SK-N-SH (cell line): ENCODE data around the gene CCDC18. TPM values are rescaled to one million over a fixed set of nuclear protein-coding genes. Genes with fewer than 3 reads are reported as not detected.

Experiments used
- CTCF ChIA-PET: fragments of 300-600, 350-600 bp; formaldehyde crosslinking; extraction: SDS; loops from one replicate; lab custom pipeline; 2021; lab: Yijun Ruan, JAX
- POLR2A ChIA-PET: fragments of 350-600 bp; sonication (Branson Sonifier 250); formaldehyde crosslinking; extraction: SDS; loops from one replicate; lab custom pipeline; 2020; ENCODE audit warnings: antibody characterized with exemption, inconsistent platforms; lab: Yijun Ruan, JAX
- DNase-seq: peaks from one replicate; pipeline ENCODE4 v3.0.0; 2012
- H2AFZ ChIP-seq: fragments of 200-600 bp; sonication (generic); 2 replicates; pipeline ENCODE4 v1.8.1; 2016; ENCODE audit warnings: antibody characterized with exemption, mild to moderate bottlenecking, low read depth
- H3F3A ChIP-seq: fragments of 200-600 bp; sonication (generic); replicated peaks from 2 replicates; pipeline ENCODE3; 2016; ENCODE audit warnings: antibody characterized with exemption, mild to moderate bottlenecking; ENCODE audit not compliant: insufficient read depth
- H3K27ac ChIP-seq, 2 experiments: fragments of 200-500 bp in 1 of 2; fragments of 200-600 bp in 1 of 2; sonication (Bioruptor generic) in 1 of 2; sonication (generic), shearing (Covaris generic) in 1 of 2; 2 replicates each; pipeline versions ENCODE4 v1.5.1 to v1.6.1; 2014 to 2016; ENCODE audit warnings: low read depth in 2 of 2, inconsistent platforms in 1 of 2, low read length in 1 of 2, mild to moderate bottlenecking in 1 of 2, mixed read lengths in 1 of 2
- H3K27me3 ChIP-seq: fragments of 200-600 bp; sonication (generic), shearing (Covaris generic); 2 replicates; pipeline ENCODE4 v1.6.1; 2016; ENCODE audit warnings: mixed run types; ENCODE audit not compliant: insufficient read depth
- H3K36me3 ChIP-seq, 2 experiments: fragments of 200-500 bp in 1 of 2; fragments of 200-600 bp in 1 of 2; sonication (Bioruptor generic) in 1 of 2; sonication (generic) in 1 of 2; replicated peaks in 1 of 2; 2 replicates each; pipeline versions ENCODE3 to v1.5.1; 2014 to 2016; ENCODE audit warnings: low read length in 1 of 2, mild to moderate bottlenecking in 1 of 2; ENCODE audit not compliant: insufficient read depth in 2 of 2, control insufficient read depth in 1 of 2
- H3K4me1 ChIP-seq, 2 experiments: fragments of 200-500 bp in 1 of 2; fragments of 200-600 bp in 1 of 2; sonication (Bioruptor generic) in 1 of 2; sonication (generic), shearing (Covaris generic) in 1 of 2; 2 replicates each; pipeline versions ENCODE4 v1.5.1 to v1.6.1; 2014 to 2016; ENCODE audit warnings: low read depth in 1 of 2, low read length in 1 of 2, mixed run types in 1 of 2; ENCODE audit not compliant: insufficient read depth in 2 of 2, control insufficient read depth in 1 of 2
- H3K4me2 ChIP-seq: fragments of 200-600 bp; sonication (generic), shearing (Covaris generic); 2 replicates; pipeline ENCODE4 v1.6.1; 2017; ENCODE audit warnings: mixed run types
- H3K4me3 ChIP-seq, 2 experiments: fragments of 200-500 bp in 1 of 2; fragments of 200-600 bp in 1 of 2; sonication (Bioruptor generic) in 1 of 2; sonication (generic), shearing (Covaris generic) in 1 of 2; 2 replicates each; pipeline versions ENCODE4 v1.5.1 to v1.8.1; 2014 to 2016; ENCODE audit warnings: low read depth in 2 of 2, inconsistent platforms in 1 of 2, low read length in 1 of 2, mild to moderate bottlenecking in 1 of 2, mixed read lengths in 1 of 2, moderate library complexity in 1 of 2
- H3K79me2 ChIP-seq: fragments of 200-600 bp; sonication (generic); 2 replicates; pipeline ENCODE4 v1.8.1; 2017; ENCODE audit warnings: mild to moderate bottlenecking; ENCODE audit not compliant: insufficient read depth
- H3K9ac ChIP-seq: fragments of 200-600 bp; sonication (generic); 2 replicates; pipeline ENCODE4 v1.6.1; 2017; ENCODE audit warnings: mixed run types
- H3K9me2 ChIP-seq: fragments of 200-600 bp; sonication (generic); 2 replicates; pipeline ENCODE4 v1.6.1; 2017; ENCODE audit warnings: mixed run types
- H3K9me3 ChIP-seq: fragments of 200-600 bp; sonication (generic); 2 replicates; pipeline ENCODE4 v1.6.1; 2017; ENCODE audit warnings: mixed run types, mild to moderate bottlenecking, moderate library complexity
- H4K20me1 ChIP-seq: fragments of 200-600 bp; sonication (generic); 2 replicates; pipeline ENCODE4 v1.6.1; 2017; ENCODE audit warnings: mild to moderate bottlenecking, mixed run types; ENCODE audit not compliant: insufficient read depth
- EZH2phosphoT487 ChIP-seq: fragments of 200-600 bp; sonication (generic); IDR thresholded peaks from 2 replicates; pipeline ENCODE4 v1.6.1; 2017; ENCODE audit warnings: low read depth, mixed run types, mild to moderate bottlenecking, antibody characterized with exemption, moderate library complexity, borderline replicate concordance
- FOSL2 ChIP-seq: IDR thresholded peaks from 2 replicates; pipeline ENCODE4 v1.4.0; 2012; ENCODE audit warnings: low read depth, mild to moderate bottlenecking, moderate library complexity, borderline replicate concordance
- GABPA ChIP-seq: IDR thresholded peaks from 2 replicates; pipeline ENCODE4 v1.4.0; 2012; ENCODE audit warnings: low read depth, mild to moderate bottlenecking
- MEF2A ChIP-seq: IDR thresholded peaks from 2 replicates; pipeline ENCODE4 v1.4.0; 2012; ENCODE audit warnings: low read depth, borderline replicate concordance
- MXI1 ChIP-seq: IDR thresholded peaks from 2 replicates; pipeline ENCODE4 v1.6.1; 2012; ENCODE audit warnings: mild to moderate bottlenecking, low read depth, low read length, improper control_type of control experiment
- NFIC ChIP-seq: IDR thresholded peaks from 2 replicates; pipeline ENCODE4 v1.4.0; 2012; ENCODE audit warnings: borderline replicate concordance
- RCOR1 ChIP-seq: fragments of 150-350 bp; IDR thresholded peaks from 2 replicates; pipeline ENCODE4 v1.6.1; 2017; ENCODE audit warnings: antibody characterized with exemption, low read length
- RXRA ChIP-seq: IDR thresholded peaks from 2 replicates; pipeline ENCODE4 v1.4.0; 2012; ENCODE audit warnings: low read depth, mild to moderate bottlenecking, borderline replicate concordance
- SIN3A ChIP-seq: IDR thresholded peaks from 2 replicates; pipeline ENCODE4 v1.6.1; 2012; ENCODE audit warnings: low read depth, mild to moderate bottlenecking, low read length, moderate library complexity, borderline replicate concordance
- WGBS: methylation state at CpG from one replicate; pipeline ENCODE4 v1.1.6; 2017; ENCODE audit warnings: low lambda C conversion rate; 5-methylcytosine and 5-hydroxymethylcytosine counted together
- polyA plus RNA-seq, 3 experiments: library from polyadenylated mRNA; depleted of rRNA; stranded (reverse); fragments of >200 nt; gene quantifications; 2 replicates each; pipeline ENCODE4 v1.2.3, GENCODE V29; 2012
- TF ChIP-seq, protein P1 (sequence below): IDR thresholded peaks from 2 replicates; pipeline ENCODE4 v1.6.1; 2012; ENCODE audit warnings: mild to moderate bottlenecking, low read depth, low read length, moderate library complexity
- TF ChIP-seq, protein P2 (sequence below): fragments of 150-350 bp; IDR thresholded peaks from 2 replicates; pipeline ENCODE4 v1.6.1; 2017; ENCODE audit warnings: antibody characterized with exemption, low read length, low read depth, borderline replicate concordance
- TF ChIP-seq, protein P3 (sequence below): IDR thresholded peaks from 2 replicates; pipeline ENCODE4 v1.4.0; 2012; ENCODE audit warnings: low read depth, borderline replicate concordance
- TF ChIP-seq, protein P4 (sequence below): fragments of 200-600 bp; sonication (generic); IDR thresholded peaks from 2 replicates; pipeline ENCODE4 v1.6.1; 2017; ENCODE audit warnings: antibody characterized with exemption, mild to moderate bottlenecking, moderate library complexity

CCDC18 gene
- polyA plus RNA-seq, 1 of the 3 experiments (the other 2 are of a cell fraction): 4.0 TPM

DNA sequence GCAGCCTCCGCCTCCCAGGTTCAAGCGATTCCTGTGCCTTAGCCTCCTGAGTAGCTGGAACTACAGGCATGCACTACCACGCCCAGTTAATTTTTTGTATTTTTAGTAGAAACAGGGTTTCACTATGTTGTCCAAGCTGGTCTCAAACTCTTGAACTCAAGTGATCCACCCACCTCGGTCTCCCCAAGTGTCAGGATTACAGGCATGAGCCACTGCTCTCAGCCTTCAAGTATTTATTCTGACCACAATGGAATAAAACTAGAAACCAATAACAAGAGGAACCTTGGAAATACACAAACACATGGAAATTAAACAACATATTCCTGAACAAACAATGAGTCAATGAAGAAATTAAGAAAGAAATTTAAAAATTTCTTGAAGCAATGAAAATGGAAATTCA is 132.5 kb downstream of the CCDC18 start:
- no peak for DNase-seq
- Histone ChIP-seq H2AFZ (no peak overlapping the region), H3F3A (no peaks in the 10 kb centered on the region), H3K4me2 (no peak overlapping the region), H3K27ac (no peak overlapping the region), H3K9me3 (no peaks in the 10 kb centered on the region), H3K4me1 (no peaks in the 10 kb centered on the region), H3K9me2 (no peaks in the 10 kb centered on the region), H3K36me3 (no peaks in the 10 kb centered on the region), H3K4me3 (no peak overlapping the region), H3K27me3 (no peaks in the 10 kb centered on the region), H4K20me1 (no peaks in the 10 kb centered on the region), H3K79me2 (no peaks in the 10 kb centered on the region), H3K9ac (no peak overlapping the region)
- ChIA-PET POLR2A (no interaction called here), CTCF (interaction anchor here (6.4 kb wide), 1 partner anchor 10 kb away, joined by 34 read pairs; no protein-coding TSS in a partner anchor)
- 70% methylated on average over 4 of the region's 4 CpGs for WGBS
- TF ChIP-seq, protein P1, sequence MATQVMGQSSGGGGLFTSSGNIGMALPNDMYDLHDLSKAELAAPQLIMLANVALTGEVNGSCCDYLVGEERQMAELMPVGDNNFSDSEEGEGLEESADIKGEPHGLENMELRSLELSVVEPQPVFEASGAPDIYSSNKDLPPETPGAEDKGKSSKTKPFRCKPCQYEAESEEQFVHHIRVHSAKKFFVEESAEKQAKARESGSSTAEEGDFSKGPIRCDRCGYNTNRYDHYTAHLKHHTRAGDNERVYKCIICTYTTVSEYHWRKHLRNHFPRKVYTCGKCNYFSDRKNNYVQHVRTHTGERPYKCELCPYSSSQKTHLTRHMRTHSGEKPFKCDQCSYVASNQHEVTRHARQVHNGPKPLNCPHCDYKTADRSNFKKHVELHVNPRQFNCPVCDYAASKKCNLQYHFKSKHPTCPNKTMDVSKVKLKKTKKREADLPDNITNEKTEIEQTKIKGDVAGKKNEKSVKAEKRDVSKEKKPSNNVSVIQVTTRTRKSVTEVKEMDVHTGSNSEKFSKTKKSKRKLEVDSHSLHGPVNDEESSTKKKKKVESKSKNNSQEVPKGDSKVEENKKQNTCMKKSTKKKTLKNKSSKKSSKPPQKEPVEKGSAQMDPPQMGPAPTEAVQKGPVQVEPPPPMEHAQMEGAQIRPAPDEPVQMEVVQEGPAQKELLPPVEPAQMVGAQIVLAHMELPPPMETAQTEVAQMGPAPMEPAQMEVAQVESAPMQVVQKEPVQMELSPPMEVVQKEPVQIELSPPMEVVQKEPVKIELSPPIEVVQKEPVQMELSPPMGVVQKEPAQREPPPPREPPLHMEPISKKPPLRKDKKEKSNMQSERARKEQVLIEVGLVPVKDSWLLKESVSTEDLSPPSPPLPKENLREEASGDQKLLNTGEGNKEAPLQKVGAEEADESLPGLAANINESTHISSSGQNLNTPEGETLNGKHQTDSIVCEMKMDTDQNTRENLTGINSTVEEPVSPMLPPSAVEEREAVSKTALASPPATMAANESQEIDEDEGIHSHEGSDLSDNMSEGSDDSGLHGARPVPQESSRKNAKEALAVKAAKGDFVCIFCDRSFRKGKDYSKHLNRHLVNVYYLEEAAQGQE: no peak
- TF ChIP-seq FOSL2 (no peak), NFIC (no peak), EZH2phosphoT487 (no peak), MEF2A (no peak), RXRA (no peak), MXI1 (no peak), RCOR1 (no peak), GABPA (no peak), SIN3A (no peak)
- TF ChIP-seq, protein P2, sequence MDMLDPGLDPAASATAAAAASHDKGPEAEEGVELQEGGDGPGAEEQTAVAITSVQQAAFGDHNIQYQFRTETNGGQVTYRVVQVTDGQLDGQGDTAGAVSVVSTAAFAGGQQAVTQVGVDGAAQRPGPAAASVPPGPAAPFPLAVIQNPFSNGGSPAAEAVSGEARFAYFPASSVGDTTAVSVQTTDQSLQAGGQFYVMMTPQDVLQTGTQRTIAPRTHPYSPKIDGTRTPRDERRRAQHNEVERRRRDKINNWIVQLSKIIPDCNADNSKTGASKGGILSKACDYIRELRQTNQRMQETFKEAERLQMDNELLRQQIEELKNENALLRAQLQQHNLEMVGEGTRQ: no peak
- TF ChIP-seq, protein P3, sequence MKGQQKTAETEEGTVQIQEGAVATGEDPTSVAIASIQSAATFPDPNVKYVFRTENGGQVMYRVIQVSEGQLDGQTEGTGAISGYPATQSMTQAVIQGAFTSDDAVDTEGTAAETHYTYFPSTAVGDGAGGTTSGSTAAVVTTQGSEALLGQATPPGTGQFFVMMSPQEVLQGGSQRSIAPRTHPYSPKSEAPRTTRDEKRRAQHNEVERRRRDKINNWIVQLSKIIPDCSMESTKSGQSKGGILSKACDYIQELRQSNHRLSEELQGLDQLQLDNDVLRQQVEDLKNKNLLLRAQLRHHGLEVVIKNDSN: no peak
- TF ChIP-seq, protein P4, sequence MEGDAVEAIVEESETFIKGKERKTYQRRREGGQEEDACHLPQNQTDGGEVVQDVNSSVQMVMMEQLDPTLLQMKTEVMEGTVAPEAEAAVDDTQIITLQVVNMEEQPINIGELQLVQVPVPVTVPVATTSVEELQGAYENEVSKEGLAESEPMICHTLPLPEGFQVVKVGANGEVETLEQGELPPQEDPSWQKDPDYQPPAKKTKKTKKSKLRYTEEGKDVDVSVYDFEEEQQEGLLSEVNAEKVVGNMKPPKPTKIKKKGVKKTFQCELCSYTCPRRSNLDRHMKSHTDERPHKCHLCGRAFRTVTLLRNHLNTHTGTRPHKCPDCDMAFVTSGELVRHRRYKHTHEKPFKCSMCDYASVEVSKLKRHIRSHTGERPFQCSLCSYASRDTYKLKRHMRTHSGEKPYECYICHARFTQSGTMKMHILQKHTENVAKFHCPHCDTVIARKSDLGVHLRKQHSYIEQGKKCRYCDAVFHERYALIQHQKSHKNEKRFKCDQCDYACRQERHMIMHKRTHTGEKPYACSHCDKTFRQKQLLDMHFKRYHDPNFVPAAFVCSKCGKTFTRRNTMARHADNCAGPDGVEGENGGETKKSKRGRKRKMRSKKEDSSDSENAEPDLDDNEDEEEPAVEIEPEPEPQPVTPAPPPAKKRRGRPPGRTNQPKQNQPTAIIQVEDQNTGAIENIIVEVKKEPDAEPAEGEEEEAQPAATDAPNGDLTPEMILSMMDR: no peak
